ENCODE data around the gene MED13L.

DNA sequence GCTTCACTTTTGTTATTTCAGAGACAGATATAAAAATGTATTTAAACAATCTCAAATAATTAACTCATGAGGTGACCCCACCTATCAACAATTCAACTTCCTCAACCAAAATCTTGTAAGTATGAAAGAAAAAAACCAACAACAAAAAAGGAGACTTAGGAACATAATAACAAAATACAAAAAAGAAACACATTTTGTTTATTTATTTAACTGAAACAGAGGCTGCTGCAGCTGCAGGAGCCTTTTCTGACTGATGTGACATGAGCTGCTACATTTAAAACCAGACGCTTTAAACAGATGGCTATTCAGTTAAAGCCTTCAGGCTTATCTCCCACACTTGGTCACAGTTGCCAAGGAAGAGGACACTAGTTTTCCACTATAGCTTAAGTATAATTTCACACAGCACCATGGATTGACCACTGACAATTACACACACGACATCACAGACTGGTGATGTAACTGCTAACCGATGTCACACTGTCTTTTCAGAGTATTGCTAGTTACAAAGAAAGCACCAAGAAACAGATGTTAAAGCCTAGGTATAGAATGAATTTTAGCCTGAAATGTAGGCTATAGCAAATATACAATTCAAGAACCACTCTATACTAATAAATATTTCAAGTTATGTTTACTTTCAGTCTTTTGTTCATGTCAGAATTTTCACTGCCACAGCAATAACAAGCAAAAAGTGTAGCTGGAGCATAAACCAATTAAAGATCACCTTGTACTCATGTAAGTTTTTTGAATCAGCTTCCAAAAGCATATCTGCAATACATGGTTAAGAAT lies 113.0 kb downstream of the MED13L start:
- no peak for TF ChIP-seq EZH2 (IDR thresholded peaks at IDR 0.05; ENCODE audit: insufficient read depth, poor library complexity, severe bottlenecking)
- no peak for TF ChIP-seq EZH2phosphoT487 (IDR thresholded peaks at IDR 0.05; ENCODE audit: insufficient read depth, low read depth)
